HEK293 (cell line): ENCODE results near the gene FOXO6.
A peak's percentile ranks its signal among the peaks of the same experiment; 100 is the strongest.

Experiments
- CTCF ChIA-PET: fragments of 350-600 bp; formaldehyde crosslinking; extraction: SDS; loops from one replicate; lab custom pipeline; 2021; ENCODE audit warnings: antibody characterized with exemption; lab: Yijun Ruan, JAX
- POLR2A ChIA-PET: fragments of 300-600 bp; formaldehyde crosslinking; extraction: SDS; loops from one replicate; lab custom pipeline; 2020; ENCODE audit warnings: antibody characterized with exemption, inconsistent platforms; lab: Yijun Ruan, JAX
- H3K27ac ChIP-seq: fragments of 200-500 bp; sonication (Bioruptor generic); 2 replicates; pipeline ENCODE4 v1.5.1; 2014; ENCODE audit warnings: low read depth, low read length, control low read depth, inconsistent platforms; ENCODE audit errors: extremely low read depth
- H3K36me3 ChIP-seq, 2 experiments: fragments of 200-500 bp in 1 of 2; sonication (Bioruptor generic) in 1 of 2; 1 replicate in 1 of 2; 2 replicates in 1 of 2; pipeline ENCODE4 v1.5.1; 2014 to 2017; ENCODE audit warnings: inconsistent platforms in 2 of 2, low read length in 2 of 2; ENCODE audit not compliant: control insufficient read depth in 2 of 2, insufficient read depth in 1 of 2
- H3K4me1 ChIP-seq: fragments of 200-500 bp; sonication (Bioruptor generic); 2 replicates; pipeline ENCODE4 v1.5.1; 2014; ENCODE audit warnings: mild to moderate bottlenecking, low read length, inconsistent platforms; ENCODE audit not compliant: control insufficient read depth, insufficient read depth
- H3K4me3 ChIP-seq: 2 replicates; pipeline ENCODE4 v1.5.1; 2011; ENCODE audit warnings: low read depth, mild to moderate bottlenecking, control low read depth, low read length, moderate library complexity
- H3K9me3 ChIP-seq: fragments of 200-500 bp; sonication (Bioruptor generic); 2 replicates; pipeline ENCODE4 v1.5.1; 2014; ENCODE audit warnings: low read depth, low read length, inconsistent platforms; ENCODE audit not compliant: control insufficient read depth, insufficient read depth
- GFI1B ChIP-seq: fragments of 450-650 bp; formaldehyde crosslinking; IDR thresholded peaks from 2 replicates; pipeline ENCODE4 v1.5.1; 2016; ENCODE audit warnings: missing biosample characterization, missing genetic modification characterization
- GLIS2 ChIP-seq: fragments of 450-650 bp; formaldehyde crosslinking; IDR thresholded peaks from 2 replicates; pipeline ENCODE4 v1.5.1; 2016; ENCODE audit warnings: missing biosample characterization, missing genetic modification characterization
- IKZF3 ChIP-seq: fragments of 450-650 bp; IDR thresholded peaks from 2 replicates; pipeline ENCODE4 v1.5.0; 2018; ENCODE audit warnings: missing biosample characterization, mild to moderate bottlenecking, missing genetic modification characterization, moderate library complexity
- KLF10 ChIP-seq: fragments of 450-650 bp; IDR thresholded peaks from 2 replicates; pipeline ENCODE4 v1.5.1; 2018; ENCODE audit warnings: missing biosample characterization, mild to moderate bottlenecking, missing genetic modification characterization
- KLF17 ChIP-seq: fragments of 450-650 bp; formaldehyde crosslinking; IDR thresholded peaks from 2 replicates; pipeline ENCODE4 v1.5.1; 2016; ENCODE audit warnings: missing biosample characterization, missing genetic modification characterization
- KLF8 ChIP-seq: fragments of 450-650 bp; formaldehyde crosslinking; IDR thresholded peaks from 2 replicates; pipeline ENCODE4 v1.5.1; 2016; ENCODE audit warnings: missing biosample characterization, missing genetic modification characterization
- MYNN ChIP-seq: fragments of 450-650 bp; formaldehyde crosslinking; IDR thresholded peaks from 2 replicates; pipeline ENCODE4 v1.5.1; 2016; ENCODE audit warnings: missing biosample characterization, missing genetic modification characterization, borderline replicate concordance
- PATZ1 ChIP-seq: fragments of 450-650 bp; formaldehyde crosslinking; IDR thresholded peaks from 2 replicates; pipeline ENCODE4 v1.5.1; 2016; ENCODE audit warnings: missing biosample characterization, missing genetic modification characterization
- PRDM1 ChIP-seq: fragments of 450-650 bp; formaldehyde crosslinking; IDR thresholded peaks from 2 replicates; pipeline ENCODE4; 2016; ENCODE audit warnings: missing biosample characterization, missing genetic modification characterization
- PRDM10 ChIP-seq: fragments of 450-650 bp; formaldehyde crosslinking; IDR thresholded peaks from 2 replicates; pipeline ENCODE4 v1.5.1; 2016; ENCODE audit warnings: missing biosample characterization, missing genetic modification characterization
- PRDM6 ChIP-seq: fragments of 450-650 bp; formaldehyde crosslinking; IDR thresholded peaks from 2 replicates; pipeline ENCODE4 v1.5.1; 2017; ENCODE audit warnings: missing biosample characterization, missing genetic modification characterization
- SP2 ChIP-seq: fragments of 450-650 bp; formaldehyde crosslinking; IDR thresholded peaks from 2 replicates; pipeline ENCODE4 v1.5.1; 2016; ENCODE audit warnings: missing biosample characterization, missing genetic modification characterization
- SP7 ChIP-seq: fragments of 450-650 bp; formaldehyde crosslinking; IDR thresholded peaks from 2 replicates; pipeline ENCODE4 v1.5.1; 2016; ENCODE audit warnings: missing biosample characterization, missing genetic modification characterization
- ZBTB1 ChIP-seq: fragments of 450-650 bp; formaldehyde crosslinking; IDR thresholded peaks from 2 replicates; pipeline ENCODE4 v1.5.1; 2016; ENCODE audit warnings: missing biosample characterization, missing genetic modification characterization
- ZBTB17 ChIP-seq: fragments of 450-650 bp; formaldehyde crosslinking; IDR thresholded peaks from 2 replicates; pipeline ENCODE4 v1.5.1; 2016; ENCODE audit warnings: missing biosample characterization, missing genetic modification characterization
- ZBTB21 ChIP-seq: fragments of 450-650 bp; formaldehyde crosslinking; IDR thresholded peaks from 2 replicates; pipeline ENCODE4 v1.5.1; 2017; ENCODE audit warnings: missing biosample characterization, missing genetic modification characterization
- ZFP3 ChIP-seq: fragments of 450-650 bp; formaldehyde crosslinking; IDR thresholded peaks from 2 replicates; pipeline ENCODE4 v1.5.1; 2016; ENCODE audit warnings: low read depth, missing biosample characterization, missing genetic modification characterization
- ZFP69B ChIP-seq: fragments of 450-650 bp; formaldehyde crosslinking; IDR thresholded peaks from 2 replicates; pipeline ENCODE4 v1.5.1; 2016; ENCODE audit warnings: missing biosample characterization, missing genetic modification characterization
- ZNF155 ChIP-seq: fragments of 450-650 bp; formaldehyde crosslinking; IDR thresholded peaks from 2 replicates; pipeline ENCODE4 v1.5.1; 2016; ENCODE audit warnings: missing biosample characterization, missing genetic modification characterization
- ZNF175 ChIP-seq: fragments of 450-650 bp; formaldehyde crosslinking; IDR thresholded peaks from 2 replicates; pipeline ENCODE4 v1.5.1; 2016; ENCODE audit warnings: missing biosample characterization, missing genetic modification characterization
- ZNF19 ChIP-seq: fragments of 450-650 bp; formaldehyde crosslinking; IDR thresholded peaks from 2 replicates; pipeline ENCODE4; 2016; ENCODE audit warnings: missing biosample characterization, missing genetic modification characterization, low read depth
- ZNF335 ChIP-seq: fragments of 450-650 bp; formaldehyde crosslinking; conservative IDR thresholded peaks from 2 replicates; pipeline ENCODE4 v1.5.1; 2016; ENCODE audit warnings: missing biosample characterization, missing genetic modification characterization
- ZNF341 ChIP-seq: fragments of 450-650 bp; formaldehyde crosslinking; IDR thresholded peaks from 2 replicates; pipeline ENCODE4; 2016; ENCODE audit warnings: low read depth, missing biosample characterization, missing genetic modification characterization
- ZNF426 ChIP-seq: fragments of 450-650 bp; formaldehyde crosslinking; IDR thresholded peaks from 2 replicates; pipeline ENCODE4 v1.5.1; 2017; ENCODE audit warnings: missing biosample characterization, missing genetic modification characterization, mild to moderate bottlenecking, inconsistent platforms, moderate library complexity
- ZNF501 ChIP-seq: fragments of 450-650 bp; formaldehyde crosslinking; IDR thresholded peaks from 2 replicates; pipeline ENCODE4 v1.5.1; 2016; ENCODE audit warnings: missing biosample characterization, missing genetic modification characterization
- ZNF560 ChIP-seq: fragments of 450-650 bp; formaldehyde crosslinking; IDR thresholded peaks from 2 replicates; pipeline ENCODE4 v1.5.1; 2017; ENCODE audit warnings: missing biosample characterization, missing genetic modification characterization, borderline replicate concordance
- ZNF658 ChIP-seq: fragments of 450-650 bp; formaldehyde crosslinking; IDR thresholded peaks from 2 replicates; pipeline ENCODE4; 2016; ENCODE audit warnings: missing biosample characterization, missing genetic modification characterization
- ZNF701 ChIP-seq: fragments of 450-650 bp; formaldehyde crosslinking; IDR thresholded peaks from 2 replicates; pipeline ENCODE4 v1.5.1; 2016; ENCODE audit warnings: missing biosample characterization, missing genetic modification characterization
- ZNF837 ChIP-seq: fragments of 450-650 bp; formaldehyde crosslinking; IDR thresholded peaks from 2 replicates; pipeline ENCODE4 v1.5.1; 2016; ENCODE audit warnings: missing biosample characterization, missing genetic modification characterization
- ZSCAN16 ChIP-seq: fragments of 450-650 bp; formaldehyde crosslinking; IDR thresholded peaks from 2 replicates; pipeline ENCODE4 v1.5.1; 2016; ENCODE audit warnings: missing biosample characterization, missing genetic modification characterization
- ZSCAN23 ChIP-seq: fragments of 450-650 bp; formaldehyde crosslinking; IDR thresholded peaks from 2 replicates; pipeline ENCODE4 v1.5.1; 2016; ENCODE audit warnings: missing biosample characterization, missing genetic modification characterization

The FOXO6 gene

GRCh38 chr1:41341772-41342562 is 19.3 kb upstream of the FOXO6 start:
- Histone ChIP-seq H3K27ac (no peak overlapping the region), H3K4me1 (peaks cover 6% of the 10 kb centered on the region; the same call in 1 of the 2 replicates), H3K4me3 (no peak overlapping the region), H3K9me3 (no peaks in the 10 kb centered on the region), H3K36me3 (no peaks in the 10 kb centered on the region)
- ChIA-PET CTCF (interaction anchor here (0.6 to 3.1 kb wide), 14 partner anchors 9 to 167 kb away, joined by 3 to 15 read pairs (median 4); partner anchors contain the start of gene FOXO6), POLR2A (interaction anchor here (0.6 to 2.2 kb wide), 4 partner anchors 11 to 1917 kb away, joined by 4 to 15 read pairs (median 5); partner anchors contain the start of gene FOXO6)
- TF ChIP-seq GFI1B (peak; percentile 78; the same call in 1 of the 2 replicates), ZBTB1 (tag by site-specific recombination) (0 out of 2 replicates have a peak, but pooled peaks have one; percentile 72), ZSCAN16 (tag by site-specific recombination) (no peak), ZNF341 (tag by site-specific recombination) (no peak), SP2 (tag by site-specific recombination) (peak; percentile 39), ZNF837 (tag by site-specific recombination) (no peak), ZSCAN23 (tag by site-specific recombination) (no peak), ZNF658 (no peak), ZFP69B (peak; percentile 79), ZNF335 (tag by site-specific recombination) (peak; percentile 92), SP7 (tag by site-specific recombination) (peak; percentile 84), MYNN (tag by site-specific recombination) (no peak), KLF17 (peak; percentile 52; the same call in 1 of the 2 replicates), ZFP3 (tag by site-specific recombination) (no peak), PRDM6 (tag by site-specific recombination) (no peak), GLIS2 (tag by site-specific recombination) (peak; percentile 36; the same call in 1 of the 2 replicates), ZNF175 (tag by site-specific recombination) (no peak), ZNF560 (tag by site-specific recombination) (no peak), ZNF701 (tag by site-specific recombination) (no peak), KLF8 (tag by site-specific recombination) (no peak), ZNF426 (tag by site-specific recombination) (no peak), PRDM1 (0 out of 2 replicates have a peak, but pooled peaks have one; percentile 17), IKZF3 (tag by site-specific recombination) (0 out of 2 replicates have a peak, but pooled peaks have one; percentile 22), ZBTB21 (tag by site-specific recombination) (peak; percentile 13; the same call in 1 of the 2 replicates), ZNF19 (no peak), ZNF501 (no peak), PRDM10 (tag by site-specific recombination) (peak; percentile 75), KLF10 (tag by site-specific recombination) (no peak), ZBTB17 (tag by site-specific recombination) (0 out of 2 replicates have a peak, but pooled peaks have one; percentile 6), PATZ1 (tag by site-specific recombination) (peak; percentile 57; the same call in 1 of the 2 replicates), ZNF155 (no peak)
